ENCODE measurements around the gene LILRA2.
"Not testable (repeated sequence)": the region's sequence is repeated elsewhere in the genome, so short reads cannot be mapped to it uniquely, and the experiment has no call there.

The LILRA2 gene

GRCh38 chr19:54633401-54633800, 59.8 kb downstream of the LILRA2 start:
- no peaks in the 10 kb centered on the region for H4K20me1 ChIP-seq (ENCODE audit: insufficient read depth, low read length, poor library complexity, severe bottlenecking)
- H3K4me2 ChIP-seq (ENCODE audit: low read depth, low read length, poor library complexity, severe bottlenecking), result no peak overlapping the region
- no peak overlapping the region for H2AFZ ChIP-seq (ENCODE audit: low read length)
- no peaks in the 10 kb centered on the region for H3K79me2 ChIP-seq (ENCODE audit: insufficient read depth, low read length)
- no peak overlapping the region for H3K4me3 ChIP-seq (ENCODE audit: low read length, poor library complexity, severe bottlenecking)
- H3K9me2 ChIP-seq (replicated peaks; ENCODE audit: low read depth, low read length), result no peaks in the 10 kb centered on the region
- H3F3A ChIP-seq (ENCODE audit: low read depth), result no peaks in the 10 kb centered on the region
- no peaks in the 10 kb centered on the region for H3K36me3 ChIP-seq (ENCODE audit: insufficient read depth, low read length)
- peaks cover 34% of the 10 kb centered on the region for H3K4me1 ChIP-seq (ENCODE audit: insufficient read depth, low read length, poor library complexity, severe bottlenecking)
- H3K9me3 ChIP-seq (ENCODE audit: insufficient read depth, low read depth, low read length), result no peaks in the 10 kb centered on the region
- H3K9ac ChIP-seq (ENCODE audit: low read depth, low read length, poor library complexity, severe bottlenecking), result no peak overlapping the region
- no peaks in the 10 kb centered on the region for H3K27me3 ChIP-seq (ENCODE audit: insufficient read depth, low read length, poor library complexity, severe bottlenecking)
- TF ChIP-seq EZH2phosphoT487 (IDR thresholded peaks at IDR 0.05; ENCODE audit: borderline replicate concordance), result no peak
- no peak for TF ChIP-seq CTCF (conservative IDR thresholded peaks at IDR 0.05; ENCODE audit: low read length)

GRCh38 chr19:54636081-54636480, 62.5 kb downstream of the LILRA2 start:
- not testable (repeated sequence) for H3K36me3 ChIP-seq (ENCODE audit: insufficient read depth, low read length); H2AFZ ChIP-seq (ENCODE audit: low read length); H3K79me2 ChIP-seq (ENCODE audit: insufficient read depth, low read length); H3K4me2 ChIP-seq (ENCODE audit: low read depth, low read length, poor library complexity, severe bottlenecking); H3F3A ChIP-seq (ENCODE audit: low read depth); H3K4me1 ChIP-seq (ENCODE audit: insufficient read depth, low read length, poor library complexity, severe bottlenecking); H3K9me3 ChIP-seq (ENCODE audit: insufficient read depth, low read depth, low read length); H4K20me1 ChIP-seq (ENCODE audit: insufficient read depth, low read length, poor library complexity, severe bottlenecking); H3K4me3 ChIP-seq (ENCODE audit: low read length, poor library complexity, severe bottlenecking); H3K9me2 ChIP-seq (replicated peaks; ENCODE audit: low read depth, low read length); H3K27me3 ChIP-seq (ENCODE audit: insufficient read depth, low read length, poor library complexity, severe bottlenecking); H3K9ac ChIP-seq (ENCODE audit: low read depth, low read length, poor library complexity, severe bottlenecking)

- H3K36me3 ChIP-seq (ENCODE audit: insufficient read depth, low read length), result no peaks in the 10 kb centered on the region
- no peaks in the 10 kb centered on the region for H3K9me2 ChIP-seq (replicated peaks; ENCODE audit: low read depth, low read length)
- no peaks in the 10 kb centered on the region for H3K9me3 ChIP-seq (ENCODE audit: insufficient read depth, low read depth, low read length)
- no peak for TF ChIP-seq EZH2phosphoT487 (IDR thresholded peaks at IDR 0.05; ENCODE audit: borderline replicate concordance)
- no peak for TF ChIP-seq CTCF (conservative IDR thresholded peaks at IDR 0.05; ENCODE audit: low read length)
- H3K4me1 ChIP-seq (ENCODE audit: insufficient read depth, low read length, poor library complexity, severe bottlenecking), result no peaks in the 10 kb centered on the region
- no peak overlapping the region for H3K4me3 ChIP-seq (ENCODE audit: low read length, poor library complexity, severe bottlenecking)
- H3K79me2 ChIP-seq (ENCODE audit: insufficient read depth, low read length), result no peaks in the 10 kb centered on the region
- no peak overlapping the region for H3K9ac ChIP-seq (ENCODE audit: low read depth, low read length, poor library complexity, severe bottlenecking)
- no peak overlapping the region for H3K4me2 ChIP-seq (ENCODE audit: low read depth, low read length, poor library complexity, severe bottlenecking)
- H4K20me1 ChIP-seq (ENCODE audit: insufficient read depth, low read length, poor library complexity, severe bottlenecking), result no peaks in the 10 kb centered on the region
- H2AFZ ChIP-seq (ENCODE audit: low read length), result no peak overlapping the region
- no peaks in the 10 kb centered on the region for H3F3A ChIP-seq (ENCODE audit: low read depth)
- no peaks in the 10 kb centered on the region for H3K27me3 ChIP-seq (ENCODE audit: insufficient read depth, low read length, poor library complexity, severe bottlenecking)
Measured at GRCh38 chr19:54638683-54639082, 65.1 kb downstream of the LILRA2 start.

Data from Loucy (cell line).